Heart right ventricle (tissue), 16 donors: ENCODE results near the gene BUD23. TPM values are rescaled to one million over a fixed set of nuclear protein-coding genes. Genes with fewer than 3 reads are reported as not detected.

ENCODE experiments used
- ATAC-seq, 8 donors: fragments of 200-7000 bp; cut with Tn5 transposase; one replicate each; pipeline ENCODE4 v1.9.1; 2020; ENCODE audit warnings: mild to moderate bottlenecking in 8 of 8, moderate library complexity in 8 of 8, moderate number of reproducible peaks in 1 of 8
- DNase-seq, 2 donors: peaks; one replicate each; pipeline ENCODE4 v3.0.0-alpha.2; 2020
- H3K27ac ChIP-seq, 10 donors: fragments of 200-600 bp; sonication (generic) in 2 of 10; one replicate each; pipeline versions ENCODE4 v1.5.0 to v1.8.0; 2020 to 2022; ENCODE audit warnings: mild to moderate bottlenecking in 3 of 10
- H3K27me3 ChIP-seq, 7 donors: fragments of 200-600 bp; one replicate each; pipeline ENCODE4 v1.8.0; 2021 to 2022; ENCODE audit warnings: mild to moderate bottlenecking in 2 of 7
- H3K36me3 ChIP-seq, 9 donors: fragments of 200-600 bp; sonication (generic) in 1 of 9; one replicate each; pipeline versions ENCODE4 v1.5.0 to v1.8.0; 2020 to 2022; ENCODE audit warnings: mild to moderate bottlenecking in 2 of 9
- H3K4me1 ChIP-seq, 9 donors: fragments of 200-600 bp; sonication (generic) in 1 of 9; one replicate each; pipeline versions ENCODE4 v1.5.0 to v1.8.0; 2020 to 2022; ENCODE audit warnings: mild to moderate bottlenecking in 4 of 9
- H3K4me3 ChIP-seq, 10 donors: fragments of 200-600 bp; sonication (generic) in 2 of 10; one replicate each; pipeline versions ENCODE4 v1.5.0 to v1.8.0; 2020 to 2022; ENCODE audit warnings: mild to moderate bottlenecking in 7 of 10, moderate library complexity in 2 of 10
- H3K9me3 ChIP-seq, 11 donors: fragments of 200-600 bp in 10 of 11; sonication (generic) in 2 of 11; one replicate each; pipeline versions ENCODE4 v1.5.0 to v1.8.0; 2013 to 2022; ENCODE audit warnings: mild to moderate bottlenecking in 2 of 11, control low read depth in 1 of 11, moderate library complexity in 1 of 11
- WGBS, 2 donors: extraction: QIAGEN DNeasy Blood & Tissue Kit; methylation state at CpG; one replicate each; pipeline ENCODE4 v1.1.7; 2013; ENCODE audit warnings: inconsistent platforms in 1 of 2; 5-methylcytosine and 5-hydroxymethylcytosine counted together
- intact Hi-C, 10 donors: fragments of 100-400 bp; cut with DNase I; formaldehyde crosslinking; loops; one replicate each; pipeline versions ENCODE4 v1.11.1 to v1.14.2; 2022
- polyA plus RNA-seq, 2 donors: library from polyadenylated mRNA; stranded (reverse); fragments of 200-250 nt; gene quantifications; one replicate each; pipeline ENCODE4 v1.2.3, GENCODE V29; 2013
- total RNA-seq, 10 donors: library from RNA; stranded (reverse); fragmentation: NEBNext Ultra II Directional in 3 of 10; extraction: Animal tissue kit (Norgen Biotek cat#: 25700) in 3 of 10; gene quantifications; one replicate each; pipeline versions ENCODE4 v1.2.1 to v1.2.4, GENCODE V29; 2021 to 2023
- TF ChIP-seq, protein P1 (sequence below), 9 donors: fragments of 200-600 bp; sonication (generic) in 2 of 9; IDR thresholded peaks; one replicate each; pipeline versions ENCODE4 v1.5.0 to v1.8.0; 2021 to 2022; ENCODE audit warnings: antibody characterized with exemption in 9 of 9, mild to moderate bottlenecking in 5 of 9, moderate library complexity in 1 of 9
- donor health status: Arrhythmogenic right ventricular cardiomyopathy.
- donor health status: ischemic (EF 13 %, LVEDD 7.1; RV severe dilation, severe dysfunction).
- donor health status: healthy with polysubstance abuse.
- donor health status: DM: no; HTN: yes; CAD: no.
- donor health status: DM: no; HTN: no; CAD: no.
- donor health status: ischemic (EF 25% LVEDD 6.9; RV normal size, moderate dysfunction).
- donor health status: ischemic (EF 25% LVEDD 5.7; RV mildly dilated, moderate dysfunction).
- donor health status: healthy.
- donor health status: DM: yes; HTN: yes; CAD: no.
- donor health status: Ischemic cardiomyopathy.
- donor health status: ischemic (EF 35%, LVEDD 5.7; RV mildly dilated, moderate dysfunction).
- donor health status: nonischemic (EF 11% LVEDD 7.7; RV severe dilation, severe dysfunction).
- donor health status: DM: yes; HTN: yes; CAD: no.
- donor health status: PGD.
- donor health status: ischemic (EF 29% LVEDD 5.4; RV normal size, mild dysfunction).
- donor health status: nonischemic (EF 23%, LVEDD 6.1; RV moderate dilation, normal function).

Gene BUD23
- total and polyA plus RNA-seq, 12 donors, result 63.4 to 134 (median 67.4) TPM

DNA sequence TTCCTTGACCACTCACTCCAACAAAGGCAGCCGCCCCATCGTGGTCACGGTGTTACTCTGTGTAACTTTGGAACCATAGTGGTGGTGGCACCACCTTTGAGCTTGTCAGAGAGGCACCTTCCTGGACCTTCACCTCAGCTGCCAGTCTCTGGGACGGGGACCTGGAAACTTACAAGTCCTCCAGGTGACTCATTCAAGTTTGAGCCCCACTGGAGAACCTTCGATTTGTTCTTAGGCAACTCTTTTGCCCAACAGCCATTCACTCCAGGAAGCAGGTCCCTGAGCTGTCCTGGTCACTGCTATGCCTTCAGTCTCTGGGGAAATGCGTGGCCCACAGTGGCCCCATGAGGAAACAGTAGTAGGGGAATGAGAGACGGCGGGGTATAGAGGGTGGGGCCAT is 18.8 kb downstream of the BUD23 start:
- Histone ChIP-seq H3K4me3 (no peak overlapping the region), H3K4me1 (peaks cover 0 to 6% (median 0%) of the 10 kb centered on the region in 9 donors), H3K36me3 (peaks cover 0 to 47% (median 11%) of the 10 kb centered on the region in 9 donors), H3K27me3 (no peaks in the 10 kb centered on the region), H3K27ac (no peak overlapping the region), H3K9me3 (no peaks in the 10 kb centered on the region)
- 87 to 89% methylated on average over 8 of the region's 8 CpGs for WGBS, 2 donors
- TF ChIP-seq, protein P1, sequence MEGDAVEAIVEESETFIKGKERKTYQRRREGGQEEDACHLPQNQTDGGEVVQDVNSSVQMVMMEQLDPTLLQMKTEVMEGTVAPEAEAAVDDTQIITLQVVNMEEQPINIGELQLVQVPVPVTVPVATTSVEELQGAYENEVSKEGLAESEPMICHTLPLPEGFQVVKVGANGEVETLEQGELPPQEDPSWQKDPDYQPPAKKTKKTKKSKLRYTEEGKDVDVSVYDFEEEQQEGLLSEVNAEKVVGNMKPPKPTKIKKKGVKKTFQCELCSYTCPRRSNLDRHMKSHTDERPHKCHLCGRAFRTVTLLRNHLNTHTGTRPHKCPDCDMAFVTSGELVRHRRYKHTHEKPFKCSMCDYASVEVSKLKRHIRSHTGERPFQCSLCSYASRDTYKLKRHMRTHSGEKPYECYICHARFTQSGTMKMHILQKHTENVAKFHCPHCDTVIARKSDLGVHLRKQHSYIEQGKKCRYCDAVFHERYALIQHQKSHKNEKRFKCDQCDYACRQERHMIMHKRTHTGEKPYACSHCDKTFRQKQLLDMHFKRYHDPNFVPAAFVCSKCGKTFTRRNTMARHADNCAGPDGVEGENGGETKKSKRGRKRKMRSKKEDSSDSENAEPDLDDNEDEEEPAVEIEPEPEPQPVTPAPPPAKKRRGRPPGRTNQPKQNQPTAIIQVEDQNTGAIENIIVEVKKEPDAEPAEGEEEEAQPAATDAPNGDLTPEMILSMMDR (IDR thresholded peaks at IDR 0.05), result no peak
- ATAC-seq (no peak), DNase-seq (no peak)
- intact Hi-C loops, result no loop called here

DNA sequence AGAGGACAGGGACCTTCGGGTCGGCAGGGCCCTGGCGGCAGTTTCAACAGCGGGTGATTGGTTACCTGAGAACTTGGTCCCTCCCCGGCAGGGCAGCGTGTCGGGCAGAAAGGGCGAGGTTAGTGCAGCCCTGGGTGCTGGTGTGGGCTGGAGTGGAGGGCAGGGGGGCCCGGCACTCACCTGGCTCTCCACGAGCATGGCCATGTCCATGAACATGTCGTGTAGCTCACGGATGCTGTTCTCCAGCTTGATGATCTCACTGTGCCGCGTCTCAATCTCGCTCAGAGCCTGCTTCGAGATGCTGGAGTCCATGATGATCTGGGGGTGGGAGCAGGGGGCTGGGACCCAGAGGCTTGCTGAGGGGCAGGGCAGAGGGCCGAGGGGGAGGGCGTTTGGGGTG is 19.3 kb downstream of the BUD23 start:
- H3K36me3 ChIP-seq, result peaks cover 0 to 42% (median 6%) of the 10 kb centered on the region in 9 donors
- H3K9me3 ChIP-seq, result no peaks in the 10 kb centered on the region
- DNase-seq (no peak), ATAC-seq (no peak)
- WGBS, 2 donors, result 93% methylated on average over 18 of the region's 18 CpGs
- H3K4me3 ChIP-seq, result no peak overlapping the region
- TF ChIP-seq, protein P1 (IDR thresholded peaks at IDR 0.05), result no peak
- H3K27ac ChIP-seq, result no peak overlapping the region
- H3K27me3 ChIP-seq, result no peaks in the 10 kb centered on the region
- intact Hi-C loops, result no loop called here
- H3K4me1 ChIP-seq, result peaks cover 0 to 6% (median 0%) of the 10 kb centered on the region in 9 donors

DNA sequence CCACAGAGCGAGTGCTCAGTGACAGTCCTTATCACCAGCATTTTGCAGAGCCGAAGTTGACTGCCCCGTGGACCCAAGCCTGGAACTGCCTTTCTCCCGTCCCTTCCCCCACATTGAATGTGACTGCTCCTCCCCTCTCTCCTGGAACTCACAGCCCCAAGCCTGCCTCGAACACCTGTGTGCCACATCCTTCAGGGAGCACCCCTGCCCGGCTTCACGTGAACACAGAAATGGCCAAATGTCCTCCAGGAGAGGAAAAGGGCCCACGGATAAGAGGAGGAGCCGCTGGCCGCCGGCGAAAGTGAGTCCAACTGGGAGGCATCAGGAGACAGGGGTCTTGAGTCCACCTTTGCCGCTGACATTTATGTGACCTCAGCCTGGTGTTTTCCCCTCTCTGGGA is 19.8 kb downstream of the BUD23 start:
- H3K9me3 ChIP-seq, result no peaks in the 10 kb centered on the region
- H3K27ac ChIP-seq, result no peak overlapping the region
- no peaks in the 10 kb centered on the region for H3K27me3 ChIP-seq
- H3K36me3 ChIP-seq, result peaks cover 0 to 37% (median 4%) of the 10 kb centered on the region in 9 donors
- peaks cover 0 to 6% (median 0%) of the 10 kb centered on the region in 9 donors for H3K4me1 ChIP-seq
- H3K4me3 ChIP-seq, result peak overlapping the region in 1 of 10 donors; percentile 22
- 72 to 81% methylated on average over 13 of the region's 13 CpGs for WGBS, 2 donors
- intact Hi-C loops, result no loop called here
- TF ChIP-seq, protein P1 (IDR thresholded peaks at IDR 0.05), result no peak
- DNase-seq (no peak), ATAC-seq (no peak)

DNA sequence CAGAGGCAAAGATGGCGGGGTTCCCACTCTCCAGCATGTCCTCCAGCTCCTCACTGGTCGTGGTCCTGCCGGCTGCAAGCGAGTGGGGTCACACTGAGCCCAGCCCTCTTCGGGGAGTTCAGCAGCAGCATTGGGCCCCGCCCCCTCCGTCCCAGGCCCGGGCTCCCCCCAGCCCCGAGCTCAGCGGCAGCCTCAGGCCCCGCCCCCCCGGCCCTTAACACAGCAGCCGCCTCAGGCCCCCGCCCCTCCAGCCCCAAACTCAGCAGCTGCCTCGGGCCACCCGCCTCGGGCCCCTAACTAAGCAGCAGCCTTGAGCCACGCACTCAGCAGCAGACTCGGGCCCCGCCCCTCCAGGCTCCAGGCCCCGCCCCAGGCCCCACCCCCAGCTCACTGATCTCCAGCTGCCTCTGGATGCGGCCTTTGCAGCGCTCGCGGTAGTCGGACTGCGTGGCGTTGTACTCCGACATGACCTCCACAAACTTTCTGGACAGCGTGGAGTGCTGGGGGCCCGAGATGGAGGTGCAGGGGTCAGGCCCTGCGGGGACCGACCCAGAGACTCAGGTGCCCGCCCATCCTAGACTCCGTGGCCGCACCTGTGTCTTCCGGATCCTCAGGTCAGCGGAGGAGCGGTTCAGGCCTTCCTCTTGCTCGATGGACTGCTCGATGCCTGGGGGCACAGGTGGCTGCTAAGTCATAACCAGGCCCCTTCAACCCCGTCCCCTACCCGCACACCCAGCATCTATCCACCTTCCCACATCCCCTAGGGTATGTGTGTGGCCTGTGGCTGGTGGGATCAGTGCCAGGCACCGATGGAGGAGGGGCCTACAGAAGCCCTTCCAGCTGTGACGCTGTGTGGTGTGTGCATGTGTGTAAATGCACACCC is 20.6 kb downstream of the BUD23 start:
- Histone ChIP-seq H3K4me1 (peaks cover 0 to 6% (median 0%) of the 10 kb centered on the region in 9 donors), H3K4me3 (peak overlapping the region in 4 of 10 donors; percentile 17 to 23 (median 21)), H3K27me3 (no peaks in the 10 kb centered on the region), H3K36me3 (peaks cover 0 to 29% (median 0%) of the 10 kb centered on the region in 9 donors), H3K9me3 (no peaks in the 10 kb centered on the region), H3K27ac (no peak overlapping the region)
- TF ChIP-seq, protein P1 (IDR thresholded peaks at IDR 0.05), result no peak
- 34 to 35% methylated on average over 43 to 44 of the region's 45 CpGs for WGBS, 2 donors
- DNase-seq (peak in 1 of 2 donors; percentile 46), ATAC-seq (peak in 7 of 8 donors; percentile 43 to 68 (median 53))
- intact Hi-C loops, result no loop called here
